NCI-H446 (cell line): ENCODE results near the gene OGG1.

Experiments used
- DNase-seq, 2 experiments: peaks; one replicate each; lab custom pipeline; 2025; lab: John Stamatoyannopoulos, UW

Gene OGG1

DNA sequence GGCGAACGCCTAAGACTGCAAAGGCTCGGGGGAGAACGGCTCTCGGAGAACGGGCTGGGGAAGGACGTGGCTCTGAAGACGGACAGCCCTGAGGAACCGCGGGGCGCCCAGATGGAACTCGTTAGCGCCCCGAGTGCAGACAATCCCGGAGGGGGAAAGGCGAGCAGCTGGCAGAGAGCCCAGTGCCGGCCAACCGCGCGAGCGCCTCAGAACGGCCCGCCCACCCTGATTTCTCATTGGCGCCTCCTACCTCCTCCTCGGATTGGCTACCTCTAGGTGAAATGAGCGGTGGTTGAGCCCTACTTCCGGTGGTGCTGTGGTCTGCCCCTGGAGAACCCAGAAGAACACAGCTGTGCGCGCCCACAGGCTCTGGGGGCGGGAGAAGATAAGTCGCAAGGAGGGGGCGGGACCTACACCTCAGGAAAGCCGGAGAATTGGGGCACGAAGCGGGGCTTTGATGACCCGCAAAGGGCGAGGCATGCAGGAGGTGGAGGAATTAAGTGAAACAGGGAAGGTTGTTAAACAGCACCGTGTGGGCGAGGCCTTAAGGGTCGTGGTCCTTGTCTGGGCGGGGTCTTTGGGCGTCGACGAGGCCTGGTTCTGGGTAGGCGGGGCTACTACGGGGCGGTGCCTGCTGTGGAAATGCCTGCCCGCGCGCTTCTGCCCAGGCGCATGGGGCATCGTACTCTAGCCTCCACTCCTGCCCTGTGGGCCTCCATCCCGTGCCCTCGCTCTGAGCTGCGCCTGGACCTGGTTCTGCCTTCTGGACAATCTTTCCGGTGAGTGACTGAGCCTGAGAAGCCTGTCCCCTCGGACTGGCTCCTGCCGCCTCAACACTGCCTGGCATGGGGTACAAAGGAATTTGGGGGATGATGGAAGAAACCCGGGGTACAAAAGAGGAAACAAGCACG, at the start of gene OGG1:
Gene OGG1 (plus strand): TSS at position 308 of the 911 bp plus-strand sequence. CDS start 335 bp downstream, at position 643.
- peak; percentile 86 to 94 for DNase-seq

DNA sequence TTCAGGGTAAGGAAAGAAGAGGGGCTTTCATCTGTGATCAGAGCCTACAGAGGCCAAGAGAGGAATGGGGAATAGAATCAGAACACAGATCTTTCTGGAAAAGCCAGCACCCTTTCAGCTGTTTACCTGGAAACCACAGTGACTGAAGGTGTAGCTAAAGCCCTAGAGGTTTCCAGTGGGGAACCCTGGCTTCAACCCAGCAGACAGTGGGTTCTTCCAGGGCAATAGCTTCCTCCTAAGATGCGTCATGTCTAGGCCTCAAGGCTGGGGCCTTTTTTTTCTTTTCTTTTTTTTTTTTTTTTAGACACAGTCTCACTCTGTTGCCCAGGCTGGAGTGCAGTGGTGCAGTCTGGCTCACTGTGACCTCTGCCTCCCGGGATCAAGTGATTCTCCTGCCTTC, 49.2 kb upstream of the OGG1 start:
- DNase-seq, result no peak

DNA sequence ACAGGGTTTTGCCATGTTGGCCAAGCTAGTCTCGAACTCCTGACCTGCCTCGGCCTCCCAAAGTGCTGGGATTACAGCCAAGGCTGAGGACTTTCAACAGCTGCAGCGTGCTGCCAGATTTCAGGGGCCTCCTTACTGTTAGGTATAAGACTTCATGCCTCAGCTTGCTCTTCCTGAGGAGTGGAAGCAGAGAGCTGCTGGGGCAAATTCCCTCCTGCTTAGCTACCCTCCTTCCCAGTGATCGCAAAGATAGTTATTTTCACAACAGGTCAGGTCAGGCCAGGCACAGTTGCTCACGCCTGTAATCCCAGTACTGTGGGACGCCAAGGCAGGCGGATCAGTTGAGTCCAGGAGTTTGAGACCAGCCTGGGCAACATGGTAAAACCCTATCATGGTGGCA, 48.7 kb upstream of the OGG1 start:
- DNase-seq, result no peak

DNA sequence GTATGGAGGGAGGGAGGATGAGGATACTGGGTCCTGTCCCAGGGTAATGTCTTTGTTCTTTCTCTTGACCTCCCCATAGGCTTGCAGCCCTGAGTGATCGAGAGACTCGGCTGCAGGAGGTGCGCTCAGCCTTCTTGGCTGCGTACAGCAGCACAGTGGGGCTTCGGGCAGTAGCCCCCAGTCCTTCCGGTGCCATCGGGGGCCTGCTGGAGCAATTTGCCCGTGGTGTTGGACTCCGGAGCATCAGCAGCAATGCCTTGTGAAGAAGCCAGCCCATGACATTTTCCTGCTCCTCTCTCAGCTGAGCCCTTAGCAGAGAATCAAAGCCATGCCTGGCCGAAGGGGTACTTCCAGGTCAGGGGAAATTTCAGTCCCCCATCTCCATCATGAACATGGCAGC, 48.0 kb upstream of the OGG1 start:
- no peak for DNase-seq

DNA sequence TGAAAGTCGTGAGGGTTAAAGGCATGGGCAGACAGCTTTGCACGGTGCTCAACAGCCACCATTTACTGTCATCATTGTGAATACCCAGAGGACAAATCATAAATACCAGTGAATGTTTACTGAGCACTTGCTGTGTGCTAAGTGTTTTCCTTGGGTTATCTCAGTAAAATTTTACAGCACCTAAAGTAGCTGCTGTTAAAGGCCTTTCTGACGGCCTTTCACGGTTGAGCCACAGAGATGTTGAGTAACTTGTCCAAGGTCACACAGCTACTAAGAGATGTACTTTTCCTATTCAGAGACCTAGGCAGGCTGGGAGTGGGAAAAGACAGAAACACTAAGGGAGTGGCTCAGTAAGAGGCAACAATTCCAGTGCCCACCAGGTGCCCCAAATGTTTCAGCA, 46.5 kb upstream of the OGG1 start:
- no peak for DNase-seq

DNA sequence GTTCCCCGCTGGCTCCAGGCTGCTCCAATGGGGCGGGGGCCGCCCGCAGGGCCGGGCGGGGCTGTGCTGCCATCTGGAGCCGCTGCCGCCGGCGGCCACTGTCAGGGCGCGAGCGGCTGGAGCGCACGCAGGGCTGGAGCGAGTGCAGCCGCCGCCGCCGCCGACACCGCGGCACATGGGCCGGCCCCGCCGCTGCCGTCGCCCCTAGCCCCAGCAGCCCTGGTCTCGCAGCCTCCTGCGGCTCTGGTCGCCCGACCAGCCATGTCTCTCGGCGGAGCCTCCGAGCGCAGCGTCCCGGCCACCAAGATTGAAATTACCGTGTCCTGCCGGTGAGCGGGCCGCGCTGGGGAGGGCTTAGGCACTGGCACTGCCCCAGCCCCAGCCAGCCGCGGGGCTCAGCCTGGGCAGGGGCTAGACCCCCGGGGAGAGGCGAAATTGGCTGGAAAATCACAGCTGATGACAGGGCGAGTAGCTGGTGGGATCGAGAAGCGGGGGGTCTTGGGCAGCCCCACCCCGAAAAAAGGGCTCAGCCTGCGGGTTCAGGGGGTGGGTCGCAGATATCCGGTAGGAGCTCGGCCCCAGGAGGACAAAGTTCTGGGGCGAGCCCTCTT, 45.9 kb upstream of the OGG1 start, which contains the start of gene CPNE9:
Gene CPNE9 (plus strand): TSS at position 98 of the 611 bp plus-strand sequence. CDS start 164 bp downstream, at position 262.
- peak in 1 of 2 experiments; percentile 2 for DNase-seq

DNA sequence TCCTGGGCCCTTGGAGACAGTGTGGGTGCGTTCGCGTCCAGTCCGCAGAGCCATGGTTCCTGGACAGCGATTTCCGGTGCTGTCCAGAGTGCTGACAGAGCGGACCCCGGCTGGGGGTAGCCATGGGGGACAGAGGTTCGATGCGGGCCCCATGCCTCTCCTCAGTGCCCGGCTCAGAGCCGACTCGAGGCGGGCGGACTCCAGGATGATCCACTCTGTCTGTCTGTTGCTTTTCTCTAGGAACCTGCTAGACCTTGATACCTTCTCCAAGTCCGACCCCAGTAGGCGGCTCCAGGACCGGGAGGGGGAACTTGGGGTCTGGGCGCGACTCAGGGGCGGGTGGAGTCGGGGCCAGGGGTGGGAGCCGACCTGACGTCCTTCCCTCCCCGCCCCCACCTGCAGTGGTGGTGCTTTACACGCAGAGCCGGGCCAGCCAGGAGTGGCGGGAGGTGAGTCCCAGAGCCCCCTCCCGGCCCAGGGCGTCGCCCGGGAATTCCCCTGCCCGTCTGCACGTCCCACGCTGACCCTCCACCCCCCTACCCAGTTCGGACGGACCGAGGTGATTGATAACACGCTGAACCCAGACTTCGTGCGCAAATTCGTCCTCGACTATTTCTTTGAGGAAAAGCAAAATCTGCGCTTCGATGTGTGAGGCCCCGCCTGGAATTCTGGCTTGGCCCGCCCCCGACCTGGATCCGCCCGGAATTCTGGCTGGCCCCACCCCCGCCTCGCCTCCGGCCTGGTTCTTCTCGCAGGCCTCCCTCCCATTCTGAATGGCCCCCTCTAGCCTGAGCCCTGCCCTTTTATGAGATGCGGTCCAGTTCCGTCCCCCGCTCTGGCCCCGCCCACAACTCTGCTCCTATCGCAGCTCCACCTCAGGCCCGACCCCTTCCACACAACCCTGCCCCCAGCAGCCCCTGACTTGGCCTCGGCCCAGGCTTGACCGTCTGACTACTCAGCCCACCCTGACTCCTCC, 45.1 kb upstream of the OGG1 start:
- no peak for DNase-seq

DNA sequence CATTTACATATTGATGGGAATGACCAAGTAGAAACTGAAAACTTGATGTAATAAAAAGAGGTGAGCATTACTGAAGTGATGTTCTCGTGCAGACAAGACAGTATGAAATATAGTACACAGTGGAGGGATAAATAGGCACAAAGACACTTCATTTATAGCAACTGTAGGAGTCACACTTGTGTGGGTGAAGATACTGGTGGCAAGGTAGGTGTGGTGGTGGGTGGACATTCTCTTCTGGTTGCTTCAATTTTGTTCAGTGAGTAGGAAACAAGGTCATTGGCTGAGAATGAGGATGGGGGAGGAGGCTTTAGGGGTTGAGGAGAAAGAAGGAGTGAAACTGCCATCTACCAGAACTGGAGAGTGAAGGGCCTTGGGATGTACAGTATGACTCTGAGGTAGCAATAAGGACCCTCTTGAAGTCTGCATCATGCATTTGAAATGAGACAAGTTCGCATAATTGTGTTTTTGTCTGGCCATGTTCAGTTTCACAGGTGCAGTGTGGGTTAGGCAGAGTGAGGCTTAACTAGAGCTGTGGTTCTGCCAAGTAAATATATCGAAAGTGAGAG, 39.5 kb upstream of the OGG1 start:
- DNase-seq, result no peak

DNA sequence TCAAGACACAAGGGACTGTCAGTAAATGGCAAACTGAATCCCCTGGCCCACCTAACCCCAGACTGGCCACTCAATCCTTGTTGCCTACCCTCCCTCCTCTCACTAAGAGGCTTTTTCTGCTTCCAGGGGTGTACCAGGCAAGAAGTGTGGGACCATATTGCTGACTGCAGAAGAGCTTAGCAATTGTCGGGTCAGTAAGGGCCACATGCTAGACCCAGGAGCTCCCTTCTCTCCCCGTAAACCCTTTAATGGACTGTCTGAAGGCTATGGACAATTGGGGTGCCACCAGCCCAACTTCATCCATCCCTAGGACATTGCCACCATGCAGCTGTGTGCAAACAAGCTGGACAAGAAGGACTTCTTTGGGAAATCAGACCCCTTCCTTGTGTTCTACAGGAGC, 37.3 kb upstream of the OGG1 start:
- no peak for DNase-seq

DNA sequence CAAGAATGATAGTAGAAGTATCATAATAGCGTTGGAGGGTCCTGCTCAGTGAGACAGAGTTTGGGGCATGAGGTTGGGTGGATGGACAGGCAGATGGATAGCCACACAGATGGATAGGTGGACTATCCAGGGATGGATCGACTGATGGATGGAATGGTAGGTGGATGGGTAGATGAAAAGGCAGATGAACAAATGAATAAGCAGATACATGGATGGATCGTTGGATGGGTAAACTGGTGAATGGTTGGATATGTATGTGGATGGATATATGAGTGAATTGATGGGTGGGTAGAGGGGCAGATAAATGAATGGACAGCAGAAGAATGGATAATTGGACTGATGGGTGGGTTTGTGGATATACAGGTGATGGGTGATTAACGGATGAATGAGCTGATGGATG, 36.6 kb upstream of the OGG1 start:
- DNase-seq, result no peak

DNA sequence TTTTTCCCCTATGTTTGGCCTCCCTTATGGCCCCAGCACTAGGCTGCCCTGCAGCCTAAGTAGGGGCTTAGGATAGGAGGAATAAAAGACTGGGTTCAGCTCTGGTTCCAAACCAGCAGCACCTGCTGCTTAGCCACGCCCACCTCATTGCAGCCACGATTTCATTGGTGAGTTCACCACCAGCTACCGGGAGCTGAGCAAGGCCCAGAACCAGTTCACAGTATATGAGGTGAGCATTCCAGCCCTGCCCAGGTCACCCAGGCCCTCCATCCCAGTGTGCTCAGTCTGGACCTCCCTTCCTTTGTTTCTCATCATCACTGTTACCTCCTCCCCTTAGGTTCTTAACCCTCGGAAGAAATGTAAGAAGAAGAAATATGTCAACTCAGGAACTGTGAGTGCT, 34.6 kb upstream of the OGG1 start:
- DNase-seq, result no peak

DNA sequence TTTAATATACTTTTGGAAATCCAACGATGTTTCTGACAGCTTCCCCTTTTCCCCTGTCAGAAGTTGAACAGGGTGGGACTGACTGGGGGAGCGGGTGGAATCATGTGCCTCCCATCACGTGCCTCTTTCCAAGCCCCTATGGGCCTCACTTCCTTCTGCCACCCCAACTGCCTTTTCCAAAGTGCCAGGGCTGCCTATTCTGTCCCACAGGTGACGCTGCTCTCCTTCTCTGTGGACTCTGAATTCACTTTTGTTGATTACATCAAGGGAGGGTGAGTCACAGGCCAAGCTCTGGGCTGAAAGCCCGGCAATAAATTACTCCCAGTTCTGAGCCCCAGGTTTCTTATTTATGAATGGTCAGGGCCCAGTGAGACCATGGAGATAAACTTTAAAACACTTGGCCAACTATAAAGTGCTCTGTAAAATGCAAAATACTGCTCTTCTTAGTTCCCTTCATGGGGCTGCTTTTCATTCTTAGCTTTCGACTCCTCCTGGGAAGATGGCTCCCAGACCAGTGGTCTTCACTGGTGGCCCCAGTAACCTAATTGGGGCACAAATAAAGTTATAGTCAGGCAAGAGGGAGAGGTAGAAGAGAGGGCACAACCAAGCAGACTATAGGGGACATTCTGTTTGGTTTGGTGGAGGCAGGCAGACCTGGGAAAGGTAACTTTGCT, 33.9 kb upstream of the OGG1 start:
- DNase-seq, result peak in 1 of 2 experiments; percentile 50

DNA sequence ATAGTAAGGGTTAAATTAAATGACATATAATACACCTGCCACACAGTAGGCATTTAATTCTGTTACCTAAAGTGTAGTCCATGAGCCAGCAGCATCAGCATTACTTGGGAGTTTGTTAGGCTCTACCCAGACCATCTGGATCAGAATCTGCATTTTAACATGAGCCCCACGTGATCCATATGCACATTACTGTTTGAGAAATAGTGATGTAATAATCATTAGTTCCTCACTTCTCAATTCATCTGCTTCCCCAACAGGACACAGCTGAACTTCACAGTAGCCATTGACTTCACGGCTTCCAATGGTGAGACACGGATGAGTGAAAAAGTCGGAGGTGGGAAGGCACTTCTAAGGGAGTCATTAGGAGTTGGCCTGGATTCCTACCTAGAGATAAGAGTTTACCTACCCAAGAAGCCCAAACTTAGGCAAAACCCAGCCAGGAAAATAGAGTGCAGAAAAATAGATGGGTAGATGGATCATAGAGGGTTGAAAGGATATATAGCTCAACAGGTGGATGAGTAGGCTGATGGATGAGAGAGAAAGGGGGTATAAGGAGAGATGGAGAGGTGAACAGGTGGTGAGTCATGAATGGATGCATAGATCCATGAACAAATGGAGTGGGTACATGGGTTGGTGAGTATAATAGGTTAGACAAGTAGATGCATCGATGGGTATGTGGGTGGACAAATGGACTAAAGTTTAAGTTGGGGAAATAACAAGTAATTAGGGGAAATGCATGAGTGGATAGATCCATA, 32.8 kb upstream of the OGG1 start:
- no peak for DNase-seq

DNA sequence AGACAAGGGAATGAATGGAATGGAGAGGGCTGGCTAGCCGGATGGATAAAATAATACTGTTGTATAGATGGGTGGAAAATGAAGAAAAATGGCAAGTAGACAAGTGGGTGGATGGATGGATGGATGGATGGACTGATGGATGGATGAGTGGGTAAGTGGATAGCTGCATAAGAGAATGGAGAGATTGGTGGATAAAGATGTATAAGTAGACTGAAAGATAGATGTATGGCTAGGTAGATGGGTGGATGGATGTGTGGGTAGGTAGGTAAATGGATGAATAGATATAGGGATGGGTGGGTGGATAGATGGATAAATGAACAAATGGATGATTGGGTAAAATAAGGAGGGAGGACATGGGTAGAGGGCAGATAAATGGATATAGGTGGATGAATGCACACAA, 32.2 kb upstream of the OGG1 start:
- no peak for DNase-seq

DNA sequence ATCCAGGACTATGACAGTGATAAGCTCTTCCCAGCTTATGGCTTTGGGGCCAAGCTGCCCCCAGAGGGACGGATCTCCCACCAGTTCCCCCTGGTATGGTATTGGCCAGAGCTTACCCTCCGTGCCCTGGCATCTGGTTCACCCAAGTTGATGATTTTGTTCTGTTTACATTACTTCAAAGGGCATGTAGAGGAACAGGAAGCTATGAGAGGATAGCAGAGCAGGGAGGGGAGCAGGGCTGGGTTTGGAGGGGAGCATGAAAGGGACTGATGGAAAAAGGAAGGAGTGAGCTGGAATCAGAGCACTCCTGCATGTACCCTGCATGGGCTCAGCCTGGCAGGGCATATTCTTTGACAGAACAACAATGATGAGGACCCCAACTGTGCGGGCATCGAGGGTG, 31.6 kb upstream of the OGG1 start:
- DNase-seq, result no peak

DNA sequence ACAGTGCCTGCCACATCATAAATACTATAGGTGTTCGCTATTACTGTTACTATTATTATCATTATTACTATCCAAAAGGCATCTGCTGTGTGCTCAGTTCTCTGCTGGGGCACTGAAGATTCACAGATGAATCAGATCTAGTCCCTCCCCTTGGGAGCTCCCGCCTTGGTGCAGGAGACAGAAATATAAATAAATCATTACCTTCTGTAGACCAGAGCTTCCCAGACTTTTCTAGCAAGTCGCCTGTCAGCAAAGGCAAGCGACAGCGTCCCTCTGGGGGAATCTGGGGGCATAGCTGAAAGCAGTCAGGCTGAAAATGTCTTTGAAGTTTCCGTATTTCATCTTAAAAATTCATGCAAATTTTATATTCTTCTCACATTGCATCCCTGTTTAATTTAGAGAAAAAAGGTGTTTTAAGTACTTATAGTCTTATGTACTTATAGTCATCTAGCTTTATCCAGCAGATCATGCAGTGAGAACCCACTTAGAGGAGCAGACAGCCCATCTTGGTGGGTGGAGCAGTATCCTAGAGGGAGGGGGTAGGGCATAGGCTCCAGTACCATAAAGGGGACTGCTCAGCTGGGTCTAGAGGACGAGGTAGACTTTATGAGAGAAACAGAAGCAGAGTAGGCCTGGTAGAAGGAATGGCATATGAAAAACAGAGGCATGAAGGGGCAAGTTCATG, 28.6 kb upstream of the OGG1 start:
- DNase-seq, result no peak

DNA sequence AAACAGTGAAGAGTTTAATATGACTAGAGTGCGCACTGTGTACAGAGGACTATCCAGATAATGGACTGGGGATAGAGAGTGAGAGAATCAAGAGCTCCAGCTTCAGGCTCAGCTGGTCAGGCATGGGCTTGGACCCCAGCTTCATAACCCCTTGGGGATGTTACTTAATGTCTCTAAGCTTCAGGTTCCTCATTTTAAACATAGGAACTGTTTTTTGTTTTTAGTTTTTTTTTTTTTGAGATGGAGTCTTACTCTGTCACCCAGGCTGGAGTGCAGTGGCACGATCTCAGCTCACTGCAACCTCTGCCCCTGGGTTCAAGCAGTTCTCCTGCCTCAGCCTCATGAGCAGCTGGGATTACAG, 28.1 kb upstream of the OGG1 start:
- no peak for DNase-seq

DNA sequence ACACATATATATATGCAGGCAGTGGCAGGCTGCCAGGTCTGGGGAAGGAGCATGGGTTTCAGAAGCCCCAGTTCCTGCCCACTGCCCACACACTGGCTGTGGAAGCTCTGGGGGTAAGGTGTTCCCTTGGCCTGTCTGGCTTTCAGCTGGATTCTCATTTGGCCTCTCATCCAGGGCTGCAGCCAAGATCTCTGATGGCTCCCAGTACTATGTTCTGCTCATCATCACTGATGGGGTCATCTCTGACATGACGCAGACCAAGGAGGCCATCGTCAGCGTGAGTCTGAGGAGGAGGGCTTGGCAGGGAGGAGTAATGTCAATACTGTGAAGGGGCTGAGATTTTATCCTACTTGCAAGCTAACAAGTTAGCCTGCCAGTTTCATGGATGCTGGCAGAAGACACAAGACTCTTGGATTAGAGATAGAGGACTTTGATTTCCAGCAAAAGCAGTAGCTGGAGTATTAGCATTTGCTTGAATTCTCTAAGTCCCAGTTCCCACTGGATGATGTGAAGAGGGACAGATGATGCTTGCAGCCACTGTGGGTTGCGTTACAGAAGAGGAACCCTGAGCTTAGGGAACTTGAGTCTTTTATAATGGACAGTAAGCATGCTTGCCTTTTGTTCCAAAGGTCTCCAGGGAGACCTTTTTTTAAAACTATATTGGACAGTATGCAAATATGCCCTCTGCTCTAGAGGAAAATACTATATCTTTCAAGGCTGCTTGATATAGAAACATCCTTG, 23.8 kb upstream of the OGG1 start:
- no peak for DNase-seq

DNA sequence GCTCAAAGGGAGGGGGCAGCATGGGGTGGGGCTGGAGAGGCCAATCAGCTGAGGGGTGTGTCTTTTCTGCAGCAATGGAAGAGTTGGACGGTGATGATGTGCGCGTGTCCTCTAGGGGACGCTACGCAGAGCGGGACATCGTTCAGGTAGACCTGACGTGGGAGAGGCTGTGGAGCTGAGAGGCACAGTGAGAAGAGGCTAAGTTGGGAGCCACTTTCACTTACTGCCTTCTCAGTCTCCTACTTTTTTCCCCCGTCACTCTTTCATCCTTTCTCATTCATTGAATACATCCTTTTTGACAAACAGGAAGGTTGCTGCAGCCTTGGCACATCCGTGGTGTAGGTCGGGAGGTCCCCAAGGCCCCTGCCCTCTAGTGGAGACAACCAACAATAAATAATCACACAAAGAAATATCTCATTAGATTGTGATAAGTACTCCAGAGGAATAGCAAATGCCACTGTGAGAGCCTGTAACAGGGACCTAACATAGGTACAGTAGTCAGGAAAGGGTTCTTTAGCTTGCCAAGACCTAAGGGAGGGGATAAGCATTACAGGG, 22.6 kb upstream of the OGG1 start:
- DNase-seq, result no peak
